ENCODE results near the gene GJD4.

The GJD4 gene

GRCh38 chr10:35612385-35613106, 7.4 kb downstream of the GJD4 start:
- ATAC-seq (ENCODE audit: low read depth), result no peak
- Histone ChIP-seq H3K27ac (ENCODE audit: poor library complexity, severe bottlenecking) (no peak overlapping the region), H3K4me1 (ENCODE audit: insufficient read depth, poor library complexity, severe bottlenecking) (no peaks in the 10 kb centered on the region), H3K27me3 (ENCODE audit: insufficient read depth, poor library complexity, severe bottlenecking) (no peaks in the 10 kb centered on the region), H3K9me3 (ENCODE audit: severe bottlenecking) (no peaks in the 10 kb centered on the region), H3K36me3 (ENCODE audit: low read depth) (no peaks in the 10 kb centered on the region), H3K4me3 (ENCODE audit: severe bottlenecking) (no peak overlapping the region)
- no peak for DNase-seq (ENCODE audit: low spot score)
- TF ChIP-seq, protein P1, sequence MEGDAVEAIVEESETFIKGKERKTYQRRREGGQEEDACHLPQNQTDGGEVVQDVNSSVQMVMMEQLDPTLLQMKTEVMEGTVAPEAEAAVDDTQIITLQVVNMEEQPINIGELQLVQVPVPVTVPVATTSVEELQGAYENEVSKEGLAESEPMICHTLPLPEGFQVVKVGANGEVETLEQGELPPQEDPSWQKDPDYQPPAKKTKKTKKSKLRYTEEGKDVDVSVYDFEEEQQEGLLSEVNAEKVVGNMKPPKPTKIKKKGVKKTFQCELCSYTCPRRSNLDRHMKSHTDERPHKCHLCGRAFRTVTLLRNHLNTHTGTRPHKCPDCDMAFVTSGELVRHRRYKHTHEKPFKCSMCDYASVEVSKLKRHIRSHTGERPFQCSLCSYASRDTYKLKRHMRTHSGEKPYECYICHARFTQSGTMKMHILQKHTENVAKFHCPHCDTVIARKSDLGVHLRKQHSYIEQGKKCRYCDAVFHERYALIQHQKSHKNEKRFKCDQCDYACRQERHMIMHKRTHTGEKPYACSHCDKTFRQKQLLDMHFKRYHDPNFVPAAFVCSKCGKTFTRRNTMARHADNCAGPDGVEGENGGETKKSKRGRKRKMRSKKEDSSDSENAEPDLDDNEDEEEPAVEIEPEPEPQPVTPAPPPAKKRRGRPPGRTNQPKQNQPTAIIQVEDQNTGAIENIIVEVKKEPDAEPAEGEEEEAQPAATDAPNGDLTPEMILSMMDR (IDR thresholded peaks at IDR 0.05; ENCODE audit: poor library complexity, severe bottlenecking), result no peak

- Histone ChIP-seq H3K36me3 (ENCODE audit: low read depth) (no peaks in the 10 kb centered on the region), H3K4me3 (ENCODE audit: severe bottlenecking) (no peak overlapping the region), H3K27ac (ENCODE audit: poor library complexity, severe bottlenecking) (no peak overlapping the region), H3K4me1 (ENCODE audit: insufficient read depth, poor library complexity, severe bottlenecking) (no peaks in the 10 kb centered on the region), H3K9me3 (ENCODE audit: severe bottlenecking) (no peaks in the 10 kb centered on the region), H3K27me3 (ENCODE audit: insufficient read depth, poor library complexity, severe bottlenecking) (no peaks in the 10 kb centered on the region)
- DNase-seq (ENCODE audit: low spot score), result no peak
- TF ChIP-seq, protein P1 (IDR thresholded peaks at IDR 0.05; ENCODE audit: poor library complexity, severe bottlenecking), result no peak
- no peak for ATAC-seq (ENCODE audit: low read depth)
Measured at GRCh38 chr10:35613107-35613440, 7.9 kb downstream of the GJD4 start.

DNA sequence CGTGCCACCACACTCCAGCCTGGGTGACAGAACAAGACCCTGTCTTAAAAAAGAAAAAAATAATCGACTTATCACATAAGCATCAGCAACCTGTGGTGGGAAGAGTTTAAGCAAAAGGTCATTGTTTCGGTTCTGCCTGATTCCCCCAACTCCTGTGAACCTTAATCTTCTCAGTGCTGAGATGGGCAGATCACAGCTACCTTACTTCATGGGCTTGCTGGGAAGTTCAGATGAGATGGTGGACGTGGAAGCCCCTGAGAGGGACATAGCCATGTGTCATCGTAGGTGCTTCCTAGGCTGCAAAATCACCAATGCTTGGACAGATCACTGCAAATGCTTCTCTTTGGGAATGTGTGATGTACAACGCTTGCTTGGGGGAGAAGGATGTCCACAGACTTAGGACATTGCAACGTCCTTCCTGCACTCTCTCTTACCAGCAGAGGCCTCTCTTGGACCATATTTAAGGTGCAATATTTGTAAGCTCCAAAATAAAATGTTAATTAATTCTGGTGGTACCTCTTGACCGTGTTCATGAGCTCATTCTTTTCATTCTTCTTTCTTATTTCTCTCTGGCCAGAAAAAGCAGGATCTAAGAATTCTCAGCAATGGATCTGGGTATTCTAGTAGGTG, 8.6 kb downstream of the GJD4 start:
- Histone ChIP-seq H3K4me1 (ENCODE audit: insufficient read depth, poor library complexity, severe bottlenecking) (no peaks in the 10 kb centered on the region), H3K9me3 (ENCODE audit: severe bottlenecking) (no peaks in the 10 kb centered on the region), H3K4me3 (ENCODE audit: severe bottlenecking) (no peak overlapping the region), H3K36me3 (ENCODE audit: low read depth) (no peaks in the 10 kb centered on the region), H3K27ac (ENCODE audit: poor library complexity, severe bottlenecking) (no peak overlapping the region), H3K27me3 (ENCODE audit: insufficient read depth, poor library complexity, severe bottlenecking) (no peaks in the 10 kb centered on the region)
- ATAC-seq (ENCODE audit: low read depth) (peak; percentile 73; the same call in 2 of the 3 replicates), DNase-seq (ENCODE audit: low spot score) (no peak)
- TF ChIP-seq, protein P1 (IDR thresholded peaks at IDR 0.05; ENCODE audit: poor library complexity, severe bottlenecking), result peak; percentile 61

DNA sequence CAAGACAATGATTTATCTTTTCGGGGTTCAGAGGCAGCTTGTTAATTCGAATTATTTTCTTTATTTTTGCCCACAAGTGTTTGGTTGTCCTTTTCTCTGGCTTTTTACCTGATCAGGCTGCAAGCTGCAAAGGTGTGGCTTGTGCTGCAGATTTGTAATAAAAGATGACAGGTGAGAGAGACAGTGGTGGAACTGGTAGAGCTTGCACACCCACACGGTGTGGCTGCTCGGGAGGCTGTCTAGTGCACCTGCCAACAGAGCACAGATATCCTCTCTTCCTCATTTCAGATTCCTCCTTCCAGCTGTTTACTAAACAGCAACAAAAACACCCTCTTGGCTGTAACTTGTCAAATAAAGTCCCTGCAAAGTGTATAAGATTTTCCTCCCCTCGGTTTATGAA, 9.2 kb downstream of the GJD4 start:
- H3K4me3 ChIP-seq (ENCODE audit: severe bottlenecking), result no peak overlapping the region
- TF ChIP-seq, protein P1 (IDR thresholded peaks at IDR 0.05; ENCODE audit: poor library complexity, severe bottlenecking), result no peak
- H3K27ac ChIP-seq (ENCODE audit: poor library complexity, severe bottlenecking), result no peak overlapping the region
- no peaks in the 10 kb centered on the region for H3K9me3 ChIP-seq (ENCODE audit: severe bottlenecking)
- H3K4me1 ChIP-seq (ENCODE audit: insufficient read depth, poor library complexity, severe bottlenecking), result no peaks in the 10 kb centered on the region
- DNase-seq (ENCODE audit: low spot score), result no peak
- no peaks in the 10 kb centered on the region for H3K36me3 ChIP-seq (ENCODE audit: low read depth)
- ATAC-seq (ENCODE audit: low read depth), result no peak
- H3K27me3 ChIP-seq (ENCODE audit: insufficient read depth, poor library complexity, severe bottlenecking), result no peaks in the 10 kb centered on the region

- H3K36me3 ChIP-seq (ENCODE audit: low read depth), result no peaks in the 10 kb centered on the region
- peak; percentile 80 for ATAC-seq (ENCODE audit: low read depth)
- no peak for DNase-seq (ENCODE audit: low spot score)
- TF ChIP-seq, protein P1 (IDR thresholded peaks at IDR 0.05; ENCODE audit: poor library complexity, severe bottlenecking), result no peak
- H3K27me3 ChIP-seq (ENCODE audit: insufficient read depth, poor library complexity, severe bottlenecking), result no peaks in the 10 kb centered on the region
- H3K4me3 ChIP-seq (ENCODE audit: severe bottlenecking), result no peak overlapping the region
- peaks cover 14% of the 10 kb centered on the region for H3K4me1 ChIP-seq (ENCODE audit: insufficient read depth, poor library complexity, severe bottlenecking)
- peak overlapping the region; percentile 57 for H3K27ac ChIP-seq (ENCODE audit: poor library complexity, severe bottlenecking)
- no peaks in the 10 kb centered on the region for H3K9me3 ChIP-seq (ENCODE audit: severe bottlenecking)
Measured at GRCh38 chr10:35626971-35627507, 21.9 kb downstream of the GJD4 start.

Measured in RWPE2 (cell line).